T1000 (cell line): ENCODE data around the gene SMIM33.
"Not testable (repeated sequence)": the region's sequence is repeated elsewhere in the genome, so short reads cannot be mapped to it uniquely, and the experiment has no call there.

Experiments used
- DNase-seq: peaks from one replicate; lab custom pipeline; 2025; ENCODE audit warnings: mixed read lengths; lab: John Stamatoyannopoulos, UW

SMIM33 gene

DNA sequence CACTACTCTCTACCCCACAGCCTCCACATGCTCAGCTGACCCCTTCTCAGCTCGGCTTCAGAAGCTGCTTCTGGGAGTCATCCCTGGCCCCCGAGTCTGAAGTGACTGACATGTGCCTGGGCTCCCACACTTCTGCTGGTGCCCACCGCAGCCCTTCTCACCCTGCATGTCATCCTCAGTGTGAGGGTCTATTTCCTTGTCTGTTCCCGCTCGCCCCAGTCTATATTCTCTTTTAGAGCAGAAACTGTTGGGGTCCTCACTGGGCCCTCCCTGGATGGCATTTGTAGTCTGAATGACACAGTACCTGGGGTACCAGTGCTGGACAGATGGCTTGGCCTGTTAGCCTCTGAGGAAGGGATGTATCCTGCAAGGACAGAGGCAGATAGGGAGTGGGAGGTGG lies 13.6 kb upstream of the SMIM33 start:
- no peak for DNase-seq

DNA sequence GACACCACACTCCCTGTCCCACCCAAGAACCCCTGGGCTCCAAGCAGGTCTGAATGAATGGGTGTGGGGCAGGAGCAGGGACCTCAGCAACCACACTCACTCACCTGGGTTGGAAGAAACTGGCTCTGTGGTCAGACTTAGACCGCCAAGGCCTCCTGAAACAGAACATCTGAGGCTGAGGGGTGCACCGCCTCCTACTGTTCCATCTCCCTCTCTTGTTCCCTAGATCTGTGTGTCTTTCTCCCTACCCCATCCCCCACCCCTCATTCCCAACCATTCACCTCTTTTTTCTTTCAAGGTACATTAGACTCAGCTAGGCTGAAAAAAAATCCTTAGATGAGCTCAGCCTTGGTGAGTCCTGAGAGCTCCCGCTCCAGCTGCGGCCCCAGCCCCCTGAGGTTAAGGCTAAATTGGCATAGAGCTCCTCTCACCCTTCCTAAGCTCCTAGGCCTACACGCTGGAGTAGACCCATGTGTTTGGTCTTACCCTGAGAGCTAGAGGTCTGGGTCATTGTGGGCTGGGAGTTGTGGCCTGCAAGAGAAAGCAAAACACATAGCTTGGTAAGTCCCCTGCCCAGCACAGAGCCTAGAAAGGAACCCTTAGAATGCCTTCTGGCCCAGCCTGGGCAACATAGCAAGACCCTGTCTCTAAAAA lies 13.0 kb upstream of the SMIM33 start:
- DNase-seq, result no peak

DNA sequence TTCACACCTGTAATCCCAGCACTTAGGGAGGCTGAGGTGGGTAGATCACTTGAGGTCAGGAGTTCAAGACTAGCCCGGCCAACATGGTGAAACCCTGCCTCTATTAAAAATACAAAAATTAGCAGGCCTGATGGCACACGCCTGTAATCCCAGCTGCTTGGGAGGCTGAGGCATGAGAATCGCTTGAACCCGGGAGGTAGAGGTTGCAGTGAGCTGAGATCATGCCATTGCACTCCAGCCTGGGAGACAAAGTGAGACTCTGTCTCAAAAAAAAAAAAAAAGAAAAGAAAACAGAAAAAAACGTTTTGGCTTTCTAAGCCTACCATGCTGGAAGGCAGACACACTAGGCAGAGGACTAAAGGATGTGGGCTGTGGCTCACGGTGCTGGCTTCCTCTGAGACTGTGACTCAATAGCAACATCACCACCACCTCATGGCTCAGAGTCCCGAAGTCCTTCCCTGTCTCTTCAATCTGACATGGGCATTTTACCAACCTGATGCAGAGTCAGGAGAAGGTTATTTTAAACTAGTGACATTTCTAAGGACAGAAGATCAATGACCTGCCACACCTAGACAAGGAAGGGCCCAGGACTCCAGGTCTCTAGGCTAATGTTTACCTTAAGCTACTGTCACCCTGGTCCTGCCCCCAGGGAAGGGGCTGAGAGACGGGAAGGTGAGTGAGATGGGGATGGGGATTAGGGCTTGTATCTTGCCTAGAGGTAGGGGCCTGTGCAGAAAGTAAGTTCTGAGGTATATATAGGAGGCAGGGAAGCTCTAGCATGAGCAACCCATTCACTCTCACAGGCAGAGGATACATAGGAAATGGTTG lies 12.0 kb upstream of the SMIM33 start:
- DNase-seq, result no peak

DNA sequence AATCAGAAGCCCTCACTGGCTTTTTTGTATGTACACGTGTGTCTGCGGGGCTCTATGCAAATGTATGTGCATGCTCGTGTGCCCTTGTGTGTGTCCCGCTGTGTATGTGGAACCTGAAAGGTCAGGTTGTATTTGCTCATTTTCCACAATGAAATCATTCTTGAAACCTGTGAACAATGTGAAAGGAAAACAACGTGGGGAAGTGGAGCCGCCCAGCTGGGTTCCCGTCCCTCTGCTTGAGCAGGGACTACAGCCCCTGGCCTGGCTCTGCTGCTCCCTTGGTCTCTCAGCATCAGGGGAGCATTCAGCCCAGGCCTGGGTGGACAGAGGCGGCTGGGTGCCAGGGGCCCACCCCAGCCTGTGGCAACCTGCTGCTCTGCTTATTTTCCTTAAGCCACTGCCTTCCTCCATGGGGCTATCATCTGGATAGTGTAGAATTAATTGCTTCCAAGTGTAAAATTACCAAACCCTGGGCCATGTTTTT lies 11.3 kb upstream of the SMIM33 start:
- no peak for DNase-seq

DNA sequence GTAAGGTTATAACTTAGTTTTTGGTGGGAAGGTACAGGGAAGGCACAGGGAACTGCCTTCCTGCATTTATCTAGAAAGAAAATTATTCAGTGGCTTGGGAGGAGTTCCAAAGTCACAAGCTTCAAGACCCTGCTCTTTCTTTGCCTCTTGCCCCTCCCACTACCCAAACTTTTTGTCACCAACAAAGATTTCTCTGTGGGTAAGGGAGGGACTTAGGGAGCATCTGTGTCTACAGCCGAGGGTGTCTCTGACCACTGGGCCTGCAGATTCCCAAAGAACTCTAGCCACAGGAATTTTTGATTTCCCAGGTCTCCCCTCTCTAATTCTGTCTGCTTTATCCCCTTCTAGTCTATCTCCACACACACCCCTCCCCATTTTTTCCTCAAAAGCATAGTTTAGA lies 10.3 kb upstream of the SMIM33 start:
- no peak for DNase-seq

DNA sequence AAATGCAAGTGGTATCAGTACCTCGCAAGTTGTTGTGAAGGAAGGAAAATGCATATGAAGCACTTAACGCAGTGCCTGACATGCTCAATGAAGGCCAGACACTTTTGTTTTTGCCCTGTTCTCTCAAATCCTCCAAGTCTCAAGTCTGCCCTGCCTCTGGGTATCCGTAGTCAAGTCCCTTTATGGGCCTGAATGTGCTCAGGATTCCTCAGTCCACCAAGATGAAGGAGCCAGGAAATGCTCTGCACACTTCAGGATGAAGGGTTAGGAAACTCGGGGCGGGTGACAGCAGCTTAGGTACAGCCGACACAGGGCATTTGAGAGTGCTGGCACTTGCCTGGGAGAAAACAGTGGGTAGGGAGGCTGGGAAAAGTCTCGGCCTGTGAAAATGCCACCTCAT lies 9.6 kb upstream of the SMIM33 start:
- no peak for DNase-seq

GRCh38 chr5:139461698-139462097 lies 9.1 kb upstream of the SMIM33 start:
- no peak for DNase-seq

DNA sequence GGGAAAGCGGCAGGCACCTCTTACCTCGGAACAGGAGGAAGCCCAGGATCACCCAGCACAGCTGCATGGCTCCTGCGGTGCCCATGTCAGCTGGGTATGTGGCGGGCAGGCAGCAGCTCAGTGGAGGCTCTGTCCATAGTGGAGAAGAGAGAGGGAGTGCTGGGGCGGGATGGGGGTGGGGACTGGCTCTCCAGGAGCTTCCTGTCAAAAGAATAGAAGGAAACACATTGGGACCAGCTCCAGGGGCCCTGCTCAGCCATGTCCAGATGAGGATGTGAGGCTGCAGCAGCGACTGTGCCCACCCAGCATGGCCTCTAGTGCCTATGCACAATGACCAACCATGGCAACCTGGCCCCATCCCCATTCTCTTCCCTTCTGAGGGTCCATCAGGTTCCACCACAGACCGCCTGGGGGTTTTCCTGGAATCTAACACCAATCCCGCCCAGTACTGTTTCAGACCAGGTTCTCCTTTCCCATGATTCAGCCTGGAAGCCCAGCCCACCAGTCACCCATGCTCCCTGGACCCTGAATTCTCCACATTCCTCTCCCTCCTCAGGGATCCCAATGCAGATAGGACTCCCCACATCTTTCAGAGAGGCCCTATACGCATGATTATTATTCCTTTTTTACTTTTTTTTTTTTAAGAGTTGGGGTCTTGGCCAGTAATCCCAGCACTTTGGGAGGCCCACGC lies 8.1 kb upstream of the SMIM33 start, which contains the start of gene ECSCR:
Gene ECSCR (minus strand): TSS at position 158 of the 691 bp plus-strand sequence. CDS start 73 bp downstream, at position 85.
- DNase-seq, result no peak

- DNase-seq, result no peak
Observed at GRCh38 chr5:139468421-139468931, 2.3 kb upstream of the SMIM33 start.

GRCh38 chr5:139472386-139473030 lies 1.7 kb downstream of the SMIM33 start:
- DNase-seq, result no peak

- DNase-seq, result no peak
Observed at GRCh38 chr5:139473105-139473504, 2.3 kb downstream of the SMIM33 start.

- DNase-seq, result no peak
Observed at GRCh38 chr5:139473565-139473964, 2.8 kb downstream of the SMIM33 start.

DNA sequence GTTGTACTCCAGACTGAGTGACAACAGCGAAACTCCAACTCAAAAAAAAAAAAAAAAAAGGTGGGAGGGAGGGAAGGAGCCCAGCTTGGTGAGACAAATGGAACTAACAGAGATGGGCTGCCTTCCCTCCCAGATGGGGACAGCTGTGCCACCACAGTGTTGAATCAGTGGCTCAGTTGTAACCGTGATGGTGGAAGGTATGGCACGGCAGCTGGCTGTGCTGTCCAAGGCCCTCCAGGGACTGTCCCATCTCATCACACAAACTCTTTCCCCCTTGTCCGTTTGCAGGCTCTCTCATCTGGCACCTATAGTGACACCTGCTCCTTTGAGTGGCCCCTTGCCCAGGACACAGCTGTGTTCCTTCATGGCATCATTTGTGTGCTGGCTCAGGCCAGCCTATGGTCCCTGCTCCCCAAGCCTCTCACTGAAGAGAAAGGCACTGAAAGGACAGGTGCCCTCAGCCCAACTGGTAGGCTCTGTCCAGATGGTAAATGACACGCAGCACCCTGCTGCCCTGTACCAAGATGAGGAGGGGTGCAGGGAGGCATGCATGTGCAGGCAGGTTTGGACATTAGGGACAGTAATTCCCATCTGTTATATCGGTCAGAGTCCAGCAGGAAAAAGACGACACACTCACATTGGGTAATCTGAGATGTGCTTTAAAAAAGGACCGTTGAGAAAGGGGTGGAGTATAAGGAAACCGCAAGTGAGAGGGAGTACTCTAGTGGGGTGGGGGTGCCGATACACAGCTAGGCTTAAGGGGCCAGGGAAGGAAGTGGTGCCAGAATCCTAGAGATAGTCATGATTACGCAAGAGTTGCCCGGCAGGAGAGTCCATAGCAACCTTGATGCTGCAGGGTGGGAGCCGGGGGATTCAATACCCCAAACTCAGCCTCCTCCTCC lies 4.3 kb downstream of the SMIM33 start:
- no peak for DNase-seq

- DNase-seq, result no peak
Observed at GRCh38 chr5:139475865-139476617, 5.2 kb downstream of the SMIM33 start.

GRCh38 chr5:139478657-139479423 lies 8.0 kb downstream of the SMIM33 start:
- not testable (repeated sequence) for DNase-seq

GRCh38 chr5:139479729-139480128 lies 8.9 kb downstream of the SMIM33 start:
- DNase-seq, result not testable (repeated sequence)

GRCh38 chr5:139481122-139481533 lies 10.3 kb downstream of the SMIM33 start:
- DNase-seq, result no peak

DNA sequence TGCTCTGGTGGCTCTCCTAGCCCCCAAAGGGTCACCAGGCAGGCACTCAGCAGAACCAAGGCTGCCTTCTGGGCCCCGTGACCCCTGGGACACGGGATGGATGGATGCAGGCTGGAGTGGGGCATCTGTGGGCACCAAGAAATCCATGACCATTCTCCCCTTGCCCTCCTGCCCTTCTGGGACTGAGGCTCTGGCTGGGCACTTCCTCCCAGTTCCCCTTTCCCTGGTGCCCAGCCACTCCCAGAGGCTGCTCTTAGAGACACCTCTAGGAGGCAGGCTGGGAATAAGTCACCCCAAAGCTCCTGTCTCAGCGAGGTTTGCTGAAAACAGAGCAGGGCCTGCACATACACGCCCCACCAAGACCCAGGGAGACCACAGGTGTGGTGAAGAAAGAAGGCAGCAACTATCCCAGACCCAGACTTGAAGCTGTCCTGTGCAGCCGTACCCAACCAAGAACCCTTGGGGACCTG lies 10.8 kb downstream of the SMIM33 start:
- DNase-seq, result no peak
